ENCODE measurements around the gene TMEM86A.

DNA sequence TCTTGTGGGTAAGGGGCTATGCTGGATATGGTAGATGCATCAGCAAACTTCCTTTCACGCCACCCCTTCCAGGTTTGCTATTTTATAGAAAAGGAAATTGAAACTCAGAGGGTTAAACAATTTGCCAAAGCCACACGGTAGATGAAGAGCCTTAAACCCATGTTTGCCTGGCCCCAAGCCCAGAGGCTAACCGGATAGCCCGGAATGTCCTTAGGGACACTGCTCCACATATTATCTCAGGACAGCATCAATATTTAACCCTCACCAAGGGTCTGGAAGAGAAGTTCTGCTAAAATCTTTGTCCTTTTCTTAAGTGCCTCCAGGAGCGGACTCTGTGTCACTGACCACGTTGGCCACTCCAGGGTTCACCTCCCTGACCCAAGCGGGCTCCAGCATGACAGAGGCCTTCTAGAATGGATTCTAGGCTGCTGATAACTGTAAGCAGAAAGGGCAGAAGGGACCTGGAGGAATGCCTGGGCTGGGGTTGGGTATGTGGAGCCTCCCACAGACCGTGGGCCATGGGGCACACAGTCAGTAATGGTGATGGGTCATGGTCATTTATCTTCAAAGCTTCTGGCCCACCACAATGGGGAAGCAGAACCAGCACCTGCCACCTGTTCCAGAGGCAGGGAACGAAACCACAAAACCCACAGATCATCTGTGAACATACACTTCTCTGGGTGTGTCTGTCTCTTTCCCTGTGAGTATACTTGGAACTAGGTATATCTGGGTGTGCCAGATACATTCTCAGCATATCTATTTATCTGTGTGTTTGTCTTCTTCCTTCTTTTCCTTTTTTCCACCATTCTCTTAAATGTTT is 5.4 kb upstream of the TMEM86A start:
- TF ChIP-seq, protein P1, sequence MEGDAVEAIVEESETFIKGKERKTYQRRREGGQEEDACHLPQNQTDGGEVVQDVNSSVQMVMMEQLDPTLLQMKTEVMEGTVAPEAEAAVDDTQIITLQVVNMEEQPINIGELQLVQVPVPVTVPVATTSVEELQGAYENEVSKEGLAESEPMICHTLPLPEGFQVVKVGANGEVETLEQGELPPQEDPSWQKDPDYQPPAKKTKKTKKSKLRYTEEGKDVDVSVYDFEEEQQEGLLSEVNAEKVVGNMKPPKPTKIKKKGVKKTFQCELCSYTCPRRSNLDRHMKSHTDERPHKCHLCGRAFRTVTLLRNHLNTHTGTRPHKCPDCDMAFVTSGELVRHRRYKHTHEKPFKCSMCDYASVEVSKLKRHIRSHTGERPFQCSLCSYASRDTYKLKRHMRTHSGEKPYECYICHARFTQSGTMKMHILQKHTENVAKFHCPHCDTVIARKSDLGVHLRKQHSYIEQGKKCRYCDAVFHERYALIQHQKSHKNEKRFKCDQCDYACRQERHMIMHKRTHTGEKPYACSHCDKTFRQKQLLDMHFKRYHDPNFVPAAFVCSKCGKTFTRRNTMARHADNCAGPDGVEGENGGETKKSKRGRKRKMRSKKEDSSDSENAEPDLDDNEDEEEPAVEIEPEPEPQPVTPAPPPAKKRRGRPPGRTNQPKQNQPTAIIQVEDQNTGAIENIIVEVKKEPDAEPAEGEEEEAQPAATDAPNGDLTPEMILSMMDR (IDR thresholded peaks at IDR 0.05 in 4 of 5, conservative IDR thresholded peaks at IDR 0.05 in 1 of 5): no peak
- no peak for TF ChIP-seq POLR2A (IDR thresholded peaks at IDR 0.05)
